NCI-H146 (cell line): ENCODE results near the gene LHX4.
A peak's percentile ranks its signal among the peaks of the same experiment; 100 is the strongest.
"Not testable (repeated sequence)": the region's sequence is repeated elsewhere in the genome, so short reads cannot be mapped to it uniquely, and the experiment has no call there.

Experiments used
- DNase-seq: peaks from one replicate; lab custom pipeline; 2025; lab: John Stamatoyannopoulos, UW

The LHX4 gene

DNA sequence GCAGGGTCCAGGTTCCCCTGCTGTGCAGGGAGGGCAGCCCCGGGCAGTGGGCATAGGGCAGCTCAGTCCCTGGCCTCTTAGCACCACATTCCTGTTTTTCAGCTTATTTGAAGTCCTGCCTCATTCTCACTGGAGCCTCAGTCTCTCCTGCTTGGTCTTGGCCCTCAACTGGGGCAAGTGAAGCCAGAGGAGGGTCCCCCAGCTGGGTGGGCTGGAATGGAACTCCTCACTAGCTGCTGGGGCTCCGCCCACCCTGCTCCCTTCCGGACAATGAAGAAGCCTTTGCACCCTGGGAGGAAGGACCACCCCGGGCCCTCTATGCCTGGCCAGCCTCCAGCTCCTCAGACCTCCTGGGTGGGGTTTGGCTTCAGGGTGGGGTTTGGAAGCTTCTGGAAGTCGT lies 32.8 kb upstream of the LHX4 start:
- no peak for DNase-seq

DNA sequence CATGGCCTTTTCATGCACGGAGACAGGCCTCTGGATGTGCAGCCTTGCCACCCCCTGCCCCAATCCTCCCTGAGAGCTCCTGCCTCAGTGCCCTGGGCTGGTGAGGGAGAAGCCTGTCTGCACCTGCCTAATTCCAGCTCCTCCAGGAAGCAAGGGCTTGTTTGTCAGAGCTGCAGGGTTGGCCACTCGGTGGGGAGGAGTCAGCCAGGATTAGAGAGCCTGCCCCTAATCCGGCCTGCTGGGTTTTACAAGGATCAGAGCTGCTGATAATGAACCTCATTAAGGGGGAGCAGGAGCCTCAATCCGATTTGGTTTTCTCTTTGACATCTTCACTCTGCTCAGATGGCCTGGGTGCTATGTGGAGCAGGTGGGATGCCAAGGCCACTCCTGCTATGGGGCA lies 31.9 kb upstream of the LHX4 start:
- DNase-seq = peak; percentile 35

DNA sequence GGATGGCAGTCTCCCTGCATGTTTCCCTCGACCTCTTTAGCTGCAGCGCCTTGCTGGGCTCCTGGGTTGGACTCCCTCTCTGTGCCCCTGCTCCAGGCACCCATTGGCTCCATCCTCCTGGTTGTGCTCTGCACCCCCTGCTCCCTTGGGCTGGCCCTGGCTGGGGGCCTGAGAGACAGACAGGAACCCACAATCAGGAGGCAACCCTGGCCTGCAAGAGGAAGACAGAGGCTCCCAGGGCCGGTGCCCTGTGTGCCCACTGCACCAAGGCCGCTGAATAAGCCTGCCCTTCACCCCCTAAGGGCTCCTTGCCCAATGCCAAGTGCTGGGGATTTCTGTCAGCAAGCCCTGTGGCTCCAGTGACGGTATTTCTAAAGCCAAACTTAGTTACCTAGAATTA lies 31.5 kb upstream of the LHX4 start:
- DNase-seq = no peak

DNA sequence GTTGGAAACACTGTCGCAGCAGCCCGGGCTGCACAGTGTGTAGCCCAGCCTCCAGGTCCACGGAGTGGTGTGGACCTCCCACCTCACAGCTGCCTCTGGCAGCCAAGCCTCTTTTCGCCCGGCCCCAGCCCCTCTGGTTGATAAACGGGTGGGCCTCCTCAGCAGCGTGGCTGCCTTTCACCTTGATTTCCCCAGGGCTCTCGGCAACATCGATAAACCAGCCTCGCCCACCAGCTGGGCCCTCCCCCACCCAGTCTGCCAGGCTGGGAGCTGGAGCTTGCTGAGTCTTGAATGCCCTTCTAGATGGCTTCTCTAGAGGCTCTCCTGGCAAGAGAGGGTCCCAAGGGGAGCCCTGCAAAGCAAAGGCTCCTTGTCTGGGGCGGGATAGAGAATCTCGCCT lies 31.0 kb upstream of the LHX4 start:
- no peak for DNase-seq

DNA sequence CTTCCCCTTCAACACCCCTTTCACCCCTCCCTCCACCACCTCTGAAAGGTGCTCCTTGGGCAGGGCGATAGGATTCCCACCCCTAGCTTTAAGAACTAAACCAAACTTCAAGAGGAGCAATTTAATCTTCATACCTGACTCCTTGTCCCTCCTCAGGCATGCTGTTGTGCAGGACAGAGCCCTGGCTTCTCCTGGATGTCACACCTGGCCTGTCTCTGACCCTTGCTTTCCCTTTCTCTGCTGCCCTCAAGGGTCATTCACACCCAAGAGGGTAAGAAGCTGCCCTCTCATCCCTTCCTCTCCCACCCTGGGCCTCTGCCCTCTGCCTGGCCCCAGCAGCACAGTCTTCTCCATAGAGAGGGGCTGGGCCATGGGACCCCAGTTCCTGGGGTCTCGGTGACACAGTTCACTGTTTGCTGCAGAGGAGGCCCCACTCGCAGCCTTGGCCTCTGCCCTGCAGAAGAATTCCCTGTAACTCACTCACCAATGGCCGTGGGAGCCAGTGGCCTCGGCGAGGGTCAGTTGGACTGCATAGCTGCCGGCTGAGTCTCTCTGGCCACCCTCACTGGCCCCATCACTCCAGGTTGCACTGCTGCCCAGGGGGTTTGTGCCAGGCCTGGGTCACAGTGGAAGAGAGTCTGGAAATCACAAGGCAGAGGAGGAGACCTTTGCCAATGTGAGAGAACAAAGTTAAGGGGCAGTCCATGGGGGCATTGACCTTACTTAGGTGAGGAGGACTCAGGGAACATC lies 28.4 kb upstream of the LHX4 start:
- DNase-seq = no peak

DNA sequence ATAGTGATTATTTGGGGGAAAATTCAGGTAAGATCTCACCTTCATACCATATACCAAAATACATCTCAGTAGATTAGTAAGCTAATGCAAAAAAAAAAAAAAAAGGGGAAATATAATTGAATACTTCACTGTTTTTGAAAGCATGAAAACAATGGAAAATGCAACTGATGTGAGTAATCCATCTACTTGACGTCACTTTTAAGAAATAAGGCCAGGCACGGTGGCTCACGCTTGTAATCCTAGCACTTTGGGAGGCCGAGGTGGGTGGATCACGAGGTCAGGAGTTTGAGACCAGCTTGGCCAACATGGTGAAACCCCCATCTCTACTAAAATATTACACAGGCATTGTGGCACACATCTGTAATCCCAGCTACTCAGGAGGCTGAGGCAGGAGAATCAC lies 27.5 kb upstream of the LHX4 start:
- not testable (repeated sequence) for DNase-seq

DNA sequence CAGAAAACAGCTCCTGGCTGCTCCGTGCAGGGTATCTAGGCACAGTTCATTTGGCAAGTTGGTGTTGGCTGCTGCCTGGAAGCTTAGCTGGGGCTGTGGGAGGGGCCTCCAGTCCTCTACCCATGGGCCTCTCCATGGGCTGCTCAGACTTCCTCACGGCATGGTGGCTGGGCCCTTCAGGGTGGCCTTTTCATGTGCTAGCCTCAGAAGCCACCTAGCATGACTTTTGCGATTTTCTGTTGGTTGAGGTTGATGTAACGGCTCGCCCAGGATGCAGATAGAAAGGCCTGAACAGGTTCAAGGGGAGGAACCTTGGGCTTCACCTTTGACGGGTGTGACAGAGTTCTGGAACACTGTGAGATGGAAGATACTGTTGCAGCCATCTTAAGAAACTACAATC lies 25.8 kb upstream of the LHX4 start:
- no peak for DNase-seq

DNA sequence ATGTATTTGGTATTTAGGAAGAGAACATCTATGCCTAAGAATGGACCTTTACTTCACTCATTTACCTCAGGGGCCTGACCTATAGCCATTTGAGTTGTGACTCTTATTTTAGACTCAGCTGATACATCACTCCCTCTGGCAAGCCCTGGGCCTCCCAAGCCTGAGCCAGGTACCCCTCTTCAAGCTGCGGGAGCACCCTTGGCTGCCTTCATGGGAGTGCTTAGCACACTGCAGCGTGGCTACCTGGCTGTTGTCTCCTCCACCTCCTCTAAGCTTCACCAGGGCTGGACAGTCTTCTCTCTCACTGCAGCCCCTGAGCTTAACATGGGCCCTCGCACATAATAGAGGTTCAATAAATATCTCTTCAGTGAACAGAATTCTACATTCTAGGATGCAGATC lies 23.5 kb upstream of the LHX4 start:
- DNase-seq = no peak

DNA sequence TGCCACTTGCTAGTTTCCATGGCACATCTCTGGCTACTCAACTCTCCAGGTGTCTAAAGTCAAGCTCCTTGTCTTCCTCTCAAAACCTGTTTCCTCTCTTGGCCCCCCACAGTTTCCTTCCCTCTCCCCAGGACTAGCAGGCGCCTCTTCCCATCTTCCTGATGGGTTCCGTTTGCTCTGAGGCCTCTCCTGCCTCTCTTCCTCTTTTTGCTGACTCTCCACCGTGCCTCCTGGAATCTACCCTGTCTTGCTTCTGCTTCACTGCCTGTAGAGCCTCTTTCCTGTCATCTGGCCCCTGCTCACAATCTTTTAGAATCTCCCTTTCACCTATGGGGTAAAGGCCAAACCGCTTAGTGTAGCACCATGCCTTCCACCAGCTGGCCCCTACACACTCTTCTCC lies 21.8 kb upstream of the LHX4 start:
- DNase-seq = no peak

DNA sequence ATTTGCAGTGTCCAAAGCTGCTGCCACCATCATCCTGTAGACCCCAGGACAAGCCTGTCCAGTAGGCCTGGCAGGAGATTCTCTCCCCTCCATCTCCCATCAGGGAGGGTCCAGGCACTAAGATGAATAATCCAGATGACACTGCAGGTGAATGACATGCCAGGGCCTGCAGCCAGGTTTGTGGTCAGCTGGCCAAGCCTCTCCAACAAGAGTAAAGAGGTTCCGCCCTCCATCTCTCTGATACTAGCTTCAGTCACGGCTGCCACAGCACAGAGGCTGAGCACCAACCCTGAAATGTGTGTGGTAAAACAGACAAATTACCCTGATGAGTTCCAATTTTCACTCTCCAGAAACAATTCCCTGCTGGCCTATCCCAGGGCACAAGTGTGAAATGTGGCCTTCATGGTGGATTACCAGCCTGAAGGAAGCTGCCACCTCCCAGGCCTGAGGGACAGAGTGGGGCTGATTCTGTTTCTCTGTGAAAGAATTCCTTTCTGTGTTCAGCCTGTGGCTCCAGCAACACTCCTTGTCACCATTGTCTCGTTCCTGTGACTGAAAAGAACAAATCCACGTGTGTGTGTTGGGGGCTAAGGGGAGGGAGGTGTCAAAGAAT lies 19.9 kb upstream of the LHX4 start:
- no peak for DNase-seq

DNA sequence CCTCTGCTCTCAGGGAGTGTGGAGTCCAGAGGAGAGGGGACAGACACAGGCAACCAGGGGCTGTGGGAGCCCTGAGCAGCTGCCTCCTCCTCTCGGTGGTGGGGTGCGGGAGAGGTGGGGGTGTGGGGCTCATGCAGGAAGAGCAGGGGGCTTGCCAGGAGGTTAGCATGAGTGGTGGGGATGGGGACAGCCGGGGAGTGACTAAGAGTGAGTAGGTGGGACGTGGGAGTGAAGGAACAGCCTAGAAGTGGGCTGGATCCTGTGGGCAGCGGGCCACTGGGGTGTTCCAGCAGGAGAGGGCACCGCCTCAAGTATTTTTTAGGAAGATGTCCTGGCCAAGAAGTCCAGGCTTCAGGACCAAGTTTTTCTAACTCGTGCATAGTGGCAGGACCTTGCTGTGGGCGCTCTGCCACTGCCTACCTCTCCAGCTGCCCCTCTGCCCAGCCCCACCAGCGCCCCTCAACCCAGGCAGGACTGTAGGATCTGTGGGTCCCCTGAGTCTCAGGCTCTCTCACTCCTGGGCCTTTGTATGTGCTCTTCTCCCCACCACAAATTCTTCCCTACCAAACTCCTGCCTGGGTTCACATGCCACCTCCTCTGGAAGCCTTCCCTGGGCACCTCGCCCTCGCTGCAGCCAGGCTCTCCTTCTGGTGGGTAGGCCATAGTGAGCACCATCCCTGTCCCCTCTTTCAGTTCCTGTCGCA lies 18.8 kb upstream of the LHX4 start:
- no peak for DNase-seq

DNA sequence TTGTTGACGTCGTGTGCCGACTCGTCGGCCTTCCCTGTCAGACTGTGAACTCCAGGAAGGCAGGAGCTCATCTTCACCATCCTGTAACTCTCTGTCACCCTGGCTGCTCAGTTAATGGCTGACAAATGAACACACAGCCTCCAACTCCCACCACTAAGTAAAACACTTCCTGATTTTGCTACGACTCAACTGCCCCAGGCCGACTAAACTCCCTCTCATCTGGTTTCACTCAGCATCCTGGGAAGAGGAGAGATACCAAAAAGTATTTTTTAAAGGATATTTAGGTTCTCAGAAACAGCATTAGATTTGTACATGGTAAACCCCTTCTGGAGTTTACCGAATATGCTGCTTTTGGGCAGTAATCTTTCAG lies 18.2 kb upstream of the LHX4 start:
- no peak for DNase-seq

DNA sequence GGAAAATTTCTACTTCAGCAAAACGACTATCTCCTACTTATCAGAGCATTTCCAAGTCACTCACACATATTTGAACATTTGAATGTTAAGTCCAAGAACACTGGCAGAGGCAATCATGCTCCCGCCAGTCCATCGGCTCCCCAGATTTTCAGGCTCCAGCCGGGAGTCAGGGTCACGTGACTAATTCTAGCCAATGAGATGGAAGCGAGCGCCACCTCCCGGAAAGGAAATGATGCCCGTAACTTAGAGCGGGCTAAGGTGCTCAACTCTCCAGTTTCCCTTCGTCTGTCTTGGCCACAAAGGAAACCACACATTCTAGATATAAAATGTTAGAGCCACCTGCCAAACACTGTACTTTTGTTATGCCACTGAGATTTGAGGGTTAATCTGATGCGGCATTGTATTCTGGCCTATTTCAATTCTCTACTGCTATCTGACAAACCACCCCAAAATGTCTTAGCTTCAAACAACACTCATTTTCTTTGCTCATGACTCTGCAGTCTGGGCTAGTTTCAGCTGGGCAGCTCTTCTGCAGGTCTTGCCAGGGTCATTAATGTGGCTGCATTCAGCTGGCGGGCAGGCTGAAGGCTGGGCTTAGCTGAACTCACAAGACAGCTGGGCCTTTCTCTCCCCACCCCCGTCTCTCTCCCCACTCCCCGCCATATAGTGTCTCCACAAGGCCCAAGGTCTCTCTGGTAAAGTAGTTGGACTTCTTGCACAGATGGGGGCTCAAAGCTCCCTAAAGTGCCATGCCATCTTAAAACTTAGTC lies 16.5 kb upstream of the LHX4 start:
- no peak for DNase-seq

DNA sequence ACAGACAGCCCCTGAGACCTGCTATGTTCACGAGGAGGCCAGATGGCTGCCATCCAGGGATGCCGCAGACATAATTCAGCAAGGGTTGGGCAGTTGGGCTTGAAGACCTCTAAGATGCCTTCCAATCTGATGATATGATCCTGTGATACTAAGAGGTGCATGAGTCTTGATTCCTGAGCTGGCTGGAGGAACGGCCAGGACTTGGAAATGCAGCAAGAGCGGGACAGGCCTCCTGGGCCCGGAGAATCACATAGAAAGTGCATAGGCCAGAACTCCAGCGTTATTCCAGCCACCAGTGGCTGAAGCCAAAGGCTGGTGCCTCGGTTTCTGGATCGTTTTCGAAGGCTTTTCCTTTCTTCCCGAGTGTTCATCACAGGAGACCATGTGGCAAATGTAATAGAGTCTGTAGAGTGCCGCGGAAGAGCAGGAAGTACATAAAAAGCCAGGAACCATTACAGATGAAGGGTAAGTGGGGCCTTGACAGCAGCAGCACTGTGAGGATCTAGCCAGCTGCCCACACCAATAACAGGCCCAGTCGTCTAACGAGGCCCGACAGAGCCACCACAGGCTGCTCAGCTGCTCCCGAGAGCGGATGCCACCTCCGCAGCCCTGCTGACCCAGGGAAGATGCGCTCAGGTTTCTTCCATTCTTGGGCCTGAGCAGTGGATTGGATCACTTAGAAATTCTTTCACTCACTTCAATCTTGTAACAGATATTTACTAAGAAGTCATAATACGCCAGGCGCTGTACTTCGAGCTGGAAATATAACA lies 14.0 kb upstream of the LHX4 start:
- DNase-seq = no peak

DNA sequence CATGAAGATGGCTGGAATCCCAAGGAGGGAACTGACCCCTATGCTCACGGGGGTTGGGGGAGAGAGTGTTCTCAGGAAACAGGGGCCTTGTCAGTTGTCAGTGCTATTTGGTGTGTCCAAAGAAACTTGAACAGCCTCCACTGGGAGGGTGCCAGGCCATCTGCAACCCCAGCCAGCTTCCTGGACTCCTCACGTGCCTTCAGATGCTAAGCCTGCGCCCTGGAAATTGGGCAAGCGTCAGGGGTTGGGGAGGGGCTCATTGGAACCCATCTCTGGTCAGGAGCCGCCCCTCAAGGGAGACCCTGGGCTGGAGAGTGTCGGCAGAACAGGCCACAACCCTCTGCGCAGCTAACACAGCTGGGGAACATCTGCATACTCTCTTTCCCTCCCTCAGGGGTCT lies 13.1 kb upstream of the LHX4 start:
- DNase-seq = no peak

DNA sequence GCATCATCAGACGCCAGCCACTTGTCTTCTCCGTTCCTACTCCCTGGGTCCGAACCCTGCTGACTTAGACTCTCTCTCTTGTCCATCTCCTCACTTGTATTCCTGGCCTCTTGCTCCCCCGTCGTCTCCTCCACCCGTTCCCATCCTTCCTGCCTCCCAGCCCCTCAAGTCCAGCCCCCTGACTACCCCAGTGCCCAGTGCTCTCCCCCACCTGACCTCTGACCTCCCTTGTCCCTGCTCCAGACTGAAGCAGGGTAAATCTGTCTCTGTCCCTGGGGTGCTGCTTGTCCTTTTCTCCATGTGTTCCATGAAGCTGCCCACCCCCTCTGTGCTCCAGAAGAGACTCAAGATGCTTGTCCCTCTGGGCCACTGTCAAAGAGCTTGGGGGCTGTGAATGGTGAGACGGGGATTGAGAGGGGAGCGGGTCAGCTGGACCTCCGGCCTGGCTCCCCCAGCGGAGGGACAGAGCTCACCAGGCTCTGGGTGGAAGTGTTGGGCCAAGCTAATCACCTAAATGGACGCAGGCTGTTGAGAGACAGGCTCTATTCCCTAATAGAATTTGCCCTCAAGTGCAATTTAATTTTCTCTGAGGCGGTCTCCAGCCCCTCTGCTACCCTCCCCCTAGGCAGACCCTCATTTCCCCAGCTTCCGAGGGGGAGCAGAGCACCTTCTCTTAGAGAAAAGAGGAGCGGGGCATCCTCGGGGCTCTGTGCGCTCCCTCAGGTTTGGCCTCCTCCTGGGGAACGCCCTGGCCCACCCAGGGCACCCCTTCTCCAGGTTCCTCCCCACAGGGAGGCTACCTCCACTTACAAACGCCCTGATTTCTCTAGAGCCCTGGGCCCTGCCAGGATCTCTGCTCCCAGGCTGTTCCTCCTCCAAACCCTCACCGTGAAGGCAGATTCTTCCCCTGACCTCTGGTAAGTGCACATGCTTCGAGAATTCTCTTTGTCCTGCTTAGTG lies 11.0 kb upstream of the LHX4 start:
- no peak for DNase-seq

DNA sequence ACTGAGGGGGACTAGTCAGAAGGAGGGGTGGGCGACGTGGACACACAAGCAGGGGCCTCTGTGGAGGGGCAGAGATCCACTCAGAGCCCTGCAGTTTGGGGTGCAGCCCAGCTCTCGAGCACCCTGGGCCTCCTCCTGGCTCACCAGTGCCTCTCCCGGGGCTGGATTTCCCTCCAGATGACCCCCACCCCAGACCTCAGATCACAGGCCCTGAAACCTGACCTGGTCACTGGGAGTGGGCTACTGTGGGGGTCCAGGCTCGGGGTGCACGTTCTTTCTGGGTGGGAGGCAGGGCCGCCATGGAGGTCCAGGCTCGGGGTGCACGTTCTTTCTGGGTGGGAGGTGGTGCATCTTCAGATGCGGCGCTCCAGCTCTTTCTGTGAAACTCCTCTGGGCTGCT lies 10.3 kb upstream of the LHX4 start:
- DNase-seq = no peak

DNA sequence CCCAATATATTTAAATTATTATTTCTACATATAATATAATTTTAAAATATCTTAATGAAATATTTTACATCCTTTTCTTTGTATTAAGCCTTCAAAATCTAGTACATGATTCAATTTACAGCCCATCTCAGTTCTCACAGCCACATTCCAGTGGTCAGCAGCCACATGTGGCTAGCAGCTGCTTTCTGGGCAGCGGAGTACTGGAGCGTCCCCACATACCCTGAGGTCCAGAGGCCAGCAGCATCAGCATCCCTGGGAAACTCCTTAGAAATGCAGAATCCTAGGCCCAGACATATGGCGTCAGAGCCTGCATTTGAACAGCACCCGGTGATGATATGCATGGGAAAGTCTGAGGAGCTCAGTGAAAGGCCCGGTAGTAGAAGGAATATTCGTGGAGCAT lies 8.6 kb upstream of the LHX4 start:
- DNase-seq = no peak

DNA sequence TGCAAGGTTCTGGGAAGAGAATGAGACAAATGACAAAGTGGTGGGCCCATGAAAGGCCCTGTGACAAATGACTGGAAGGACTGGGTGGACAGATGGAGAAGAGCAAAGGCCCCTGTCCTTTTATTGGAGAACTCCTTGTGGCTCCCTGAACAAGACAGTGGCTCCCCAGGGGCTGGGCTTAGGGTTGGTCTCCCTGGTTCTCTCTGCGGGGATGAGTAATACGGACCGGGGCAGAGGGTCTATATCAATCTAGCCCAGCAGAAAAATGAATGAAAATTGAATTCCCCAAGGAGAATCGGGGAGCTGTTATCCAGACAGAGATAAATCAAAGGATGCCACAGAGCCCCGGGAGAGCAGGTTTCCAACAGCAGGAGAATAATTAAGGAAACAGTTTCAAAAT lies 5.2 kb upstream of the LHX4 start:
- DNase-seq = no peak

DNA sequence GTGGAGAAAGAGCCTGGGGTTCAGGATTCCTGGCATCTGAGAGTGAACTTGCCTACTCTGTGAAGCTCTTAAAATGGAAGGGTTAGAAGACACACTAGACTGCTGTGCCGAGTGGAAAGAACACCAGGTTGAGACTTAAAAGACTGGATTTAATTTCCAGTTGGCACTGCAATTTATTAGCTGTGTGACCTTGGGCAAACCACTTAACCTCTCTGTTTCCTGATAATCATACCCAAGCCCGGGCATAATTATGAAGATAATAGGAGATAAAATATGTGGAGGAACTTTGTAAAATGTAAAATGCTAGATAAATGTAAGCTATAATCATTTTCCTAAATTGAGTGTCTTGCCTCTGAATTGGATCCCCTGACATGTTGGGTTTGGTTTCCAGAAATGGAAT lies 4.7 kb upstream of the LHX4 start:
- no peak for DNase-seq
